ENCODE measurements around the gene PRKAG2. TPM values are rescaled to one million over a fixed set of nuclear protein-coding genes. Genes with fewer than 3 reads are reported as not detected.

PRKAG2 gene
- total and polyA plus RNA-seq, 2 of the 8 experiments (the other 6 are each of a cell fraction or from before 2014, with no cell fraction given), result 7.5 to 18.1 TPM

DNA sequence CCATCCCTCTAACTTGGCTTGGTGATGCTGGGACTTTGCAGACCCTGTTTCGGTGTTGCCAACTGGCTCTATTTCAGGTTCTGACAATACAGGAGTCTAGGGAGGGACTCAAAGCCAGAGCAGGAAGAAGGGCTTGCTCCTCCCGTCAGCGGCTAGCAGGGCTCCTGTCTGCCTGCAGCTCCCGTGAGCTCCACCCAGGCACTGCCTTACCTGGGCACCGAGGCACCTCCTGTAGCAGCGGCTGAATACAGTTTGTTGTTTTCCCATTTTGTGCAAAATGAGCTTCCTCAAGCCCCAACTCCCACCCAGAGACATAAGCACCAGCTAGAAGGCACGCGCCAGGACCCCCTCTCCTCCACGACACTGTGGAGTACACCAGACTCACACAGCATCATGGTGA, 287.9 kb downstream of the PRKAG2 start (continued):
- no peak for TF ChIP-seq GABPA (IDR thresholded peaks at IDR 0.05; ENCODE audit: borderline replicate concordance, insufficient read depth, low read length)
- no peak for TF ChIP-seq CHD1 (IDR thresholded peaks at IDR 0.05; ENCODE audit: low read depth, low read length)
- TF ChIP-seq KDM1A (IDR thresholded peaks at IDR 0.05; ENCODE audit: borderline replicate concordance, low read length), result no peak

All from H1 (cell line).